Stomach (tissue), 4 donors: ENCODE data around the gene CPED1.

Experiments used
- CTCF ChIP-seq, 7 experiments: fragments of 450-650 bp in 4 of 7; fragments of 200-600 bp in 3 of 7; sonication (generic) in 3 of 7; IDR thresholded peaks; one replicate each; pipeline ENCODE4 v1.5.1; 2016 to 2019; ENCODE audit warnings: antibody characterized with exemption in 7 of 7, control low read depth in 2 of 7, mild to moderate bottlenecking in 1 of 7
- EP300 ChIP-seq: sonication (generic); formaldehyde crosslinking; IDR thresholded peaks from one replicate; pipeline ENCODE4 v1.6.1; 2017; ENCODE audit warnings: antibody characterized with exemption
- POLR2A ChIP-seq, 4 donors: fragments of 450-650 bp; IDR thresholded peaks; one replicate each; pipeline ENCODE4 v1.6.1; 2016; ENCODE audit warnings: antibody characterized with exemption in 4 of 4, control low read depth in 2 of 4, mild to moderate bottlenecking in 1 of 4, moderate library complexity in 1 of 4
- POLR2AphosphoS5 ChIP-seq, 3 donors: sonication (generic); formaldehyde crosslinking; IDR thresholded peaks; one replicate each; pipeline ENCODE4 v1.6.1; 2016; ENCODE audit warnings: antibody characterized with exemption in 3 of 3

GRCh38 chr7:121182281-121182680 is 193.8 kb downstream of the CPED1 start:
- TF ChIP-seq POLR2A (IDR thresholded peaks at IDR 0.05) (no peak), CTCF (IDR thresholded peaks at IDR 0.05) (no peak), POLR2AphosphoS5 (IDR thresholded peaks at IDR 0.05) (no peak), EP300 (no peak)
